Peyer's patch (tissue), 4 donors: ENCODE results near the gene IL3RA.

Experiments
- POLR2A ChIP-seq, 2 donors: fragments of 450-650 bp; IDR thresholded peaks; one replicate each; pipeline ENCODE4 v1.5.1; 2017; ENCODE audit warnings: antibody characterized with exemption in 2 of 2, mild to moderate bottlenecking in 2 of 2, moderate library complexity in 2 of 2
- TF ChIP-seq, protein P1 (sequence below), 6 experiments: fragments of 450-650 bp in 4 of 6; fragments of 200-600 bp in 2 of 6; sonication (generic) in 1 of 6; IDR thresholded peaks; one replicate each; pipeline ENCODE4 v1.5.1; 2017 to 2019; ENCODE audit warnings: antibody characterized with exemption in 6 of 6, mild to moderate bottlenecking in 3 of 6, moderate library complexity in 1 of 6

DNA sequence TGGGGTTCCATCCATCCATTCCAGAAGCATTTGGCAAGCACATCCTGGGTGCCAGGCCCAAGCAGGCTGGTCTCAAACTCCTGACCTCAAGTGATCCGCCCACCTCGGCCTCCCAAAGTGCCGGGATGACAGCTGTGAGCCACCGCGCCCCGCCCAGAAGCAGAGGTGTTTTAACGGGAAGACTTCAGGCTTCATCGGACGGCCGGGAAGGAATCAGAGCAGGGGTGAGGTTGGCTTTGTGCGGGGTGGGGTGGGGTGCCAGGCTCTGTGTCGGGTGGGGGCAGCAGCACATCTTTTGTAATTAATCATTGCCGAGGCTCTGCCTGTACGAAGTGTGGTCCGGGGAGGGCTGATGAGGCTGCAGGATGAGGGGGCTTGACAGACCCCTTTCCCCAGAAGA is 60.4 kb downstream of the IL3RA start:
- TF ChIP-seq, protein P1, sequence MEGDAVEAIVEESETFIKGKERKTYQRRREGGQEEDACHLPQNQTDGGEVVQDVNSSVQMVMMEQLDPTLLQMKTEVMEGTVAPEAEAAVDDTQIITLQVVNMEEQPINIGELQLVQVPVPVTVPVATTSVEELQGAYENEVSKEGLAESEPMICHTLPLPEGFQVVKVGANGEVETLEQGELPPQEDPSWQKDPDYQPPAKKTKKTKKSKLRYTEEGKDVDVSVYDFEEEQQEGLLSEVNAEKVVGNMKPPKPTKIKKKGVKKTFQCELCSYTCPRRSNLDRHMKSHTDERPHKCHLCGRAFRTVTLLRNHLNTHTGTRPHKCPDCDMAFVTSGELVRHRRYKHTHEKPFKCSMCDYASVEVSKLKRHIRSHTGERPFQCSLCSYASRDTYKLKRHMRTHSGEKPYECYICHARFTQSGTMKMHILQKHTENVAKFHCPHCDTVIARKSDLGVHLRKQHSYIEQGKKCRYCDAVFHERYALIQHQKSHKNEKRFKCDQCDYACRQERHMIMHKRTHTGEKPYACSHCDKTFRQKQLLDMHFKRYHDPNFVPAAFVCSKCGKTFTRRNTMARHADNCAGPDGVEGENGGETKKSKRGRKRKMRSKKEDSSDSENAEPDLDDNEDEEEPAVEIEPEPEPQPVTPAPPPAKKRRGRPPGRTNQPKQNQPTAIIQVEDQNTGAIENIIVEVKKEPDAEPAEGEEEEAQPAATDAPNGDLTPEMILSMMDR (IDR thresholded peaks at IDR 0.05): no peak
- no peak for TF ChIP-seq POLR2A (IDR thresholded peaks at IDR 0.05)
